Heart right ventricle (tissue), 16 donors: ENCODE measurements around the gene JOSD2. TPM values are rescaled to one million over a fixed set of nuclear protein-coding genes. Genes with fewer than 3 reads are reported as not detected.

Source experiments
- ATAC-seq, 8 donors: fragments of 200-7000 bp; cut with Tn5 transposase; one replicate each; pipeline ENCODE4 v1.9.1; 2020; ENCODE audit warnings: mild to moderate bottlenecking in 8 of 8, moderate library complexity in 8 of 8, moderate number of reproducible peaks in 1 of 8
- DNase-seq, 2 donors: peaks; one replicate each; pipeline ENCODE4 v3.0.0-alpha.2; 2020
- H3K27ac ChIP-seq, 10 donors: fragments of 200-600 bp; sonication (generic) in 2 of 10; one replicate each; pipeline versions ENCODE4 v1.5.0 to v1.8.0; 2020 to 2022; ENCODE audit warnings: mild to moderate bottlenecking in 3 of 10
- H3K27me3 ChIP-seq, 7 donors: fragments of 200-600 bp; one replicate each; pipeline ENCODE4 v1.8.0; 2021 to 2022; ENCODE audit warnings: mild to moderate bottlenecking in 2 of 7
- H3K36me3 ChIP-seq, 9 donors: fragments of 200-600 bp; sonication (generic) in 1 of 9; one replicate each; pipeline versions ENCODE4 v1.5.0 to v1.8.0; 2020 to 2022; ENCODE audit warnings: mild to moderate bottlenecking in 2 of 9
- H3K4me1 ChIP-seq, 9 donors: fragments of 200-600 bp; sonication (generic) in 1 of 9; one replicate each; pipeline versions ENCODE4 v1.5.0 to v1.8.0; 2020 to 2022; ENCODE audit warnings: mild to moderate bottlenecking in 4 of 9
- H3K4me3 ChIP-seq, 10 donors: fragments of 200-600 bp; sonication (generic) in 2 of 10; one replicate each; pipeline versions ENCODE4 v1.5.0 to v1.8.0; 2020 to 2022; ENCODE audit warnings: mild to moderate bottlenecking in 7 of 10, moderate library complexity in 2 of 10
- H3K9me3 ChIP-seq, 11 donors: fragments of 200-600 bp in 10 of 11; sonication (generic) in 2 of 11; one replicate each; pipeline versions ENCODE4 v1.5.0 to v1.8.0; 2013 to 2022; ENCODE audit warnings: mild to moderate bottlenecking in 2 of 11, control low read depth in 1 of 11, moderate library complexity in 1 of 11
- CTCF ChIP-seq, 9 donors: fragments of 200-600 bp; sonication (generic) in 2 of 9; IDR thresholded peaks; one replicate each; pipeline versions ENCODE4 v1.5.0 to v1.8.0; 2021 to 2022; ENCODE audit warnings: antibody characterized with exemption in 9 of 9, mild to moderate bottlenecking in 5 of 9, moderate library complexity in 1 of 9
- WGBS, 2 donors: extraction: QIAGEN DNeasy Blood & Tissue Kit; methylation state at CpG; one replicate each; pipeline ENCODE4 v1.1.7; 2013; ENCODE audit warnings: inconsistent platforms in 1 of 2; 5-methylcytosine and 5-hydroxymethylcytosine counted together
- intact Hi-C, 10 donors: fragments of 100-400 bp; cut with DNase I; formaldehyde crosslinking; loops; one replicate each; pipeline versions ENCODE4 v1.11.1 to v1.14.2; 2022
- polyA plus RNA-seq, 2 donors: library from polyadenylated mRNA; stranded (reverse); fragments of 200-250 nt; gene quantifications; one replicate each; pipeline ENCODE4 v1.2.3, GENCODE V29; 2013
- total RNA-seq, 10 donors: library from RNA; stranded (reverse); fragmentation: NEBNext Ultra II Directional in 3 of 10; extraction: Animal tissue kit (Norgen Biotek cat#: 25700) in 3 of 10; gene quantifications; one replicate each; pipeline versions ENCODE4 v1.2.1 to v1.2.4, GENCODE V29; 2021 to 2023
- donor health status: Arrhythmogenic right ventricular cardiomyopathy.
- donor health status: ischemic (EF 13 %, LVEDD 7.1; RV severe dilation, severe dysfunction).
- donor health status: healthy with polysubstance abuse.
- donor health status: DM: no; HTN: yes; CAD: no.
- donor health status: DM: no; HTN: no; CAD: no.
- donor health status: ischemic (EF 25% LVEDD 6.9; RV normal size, moderate dysfunction).
- donor health status: ischemic (EF 25% LVEDD 5.7; RV mildly dilated, moderate dysfunction).
- donor health status: healthy.
- donor health status: DM: yes; HTN: yes; CAD: no.
- donor health status: Ischemic cardiomyopathy.
- donor health status: ischemic (EF 35%, LVEDD 5.7; RV mildly dilated, moderate dysfunction).
- donor health status: nonischemic (EF 11% LVEDD 7.7; RV severe dilation, severe dysfunction).
- donor health status: DM: yes; HTN: yes; CAD: no.
- donor health status: PGD.
- donor health status: ischemic (EF 29% LVEDD 5.4; RV normal size, mild dysfunction).
- donor health status: nonischemic (EF 23%, LVEDD 6.1; RV moderate dilation, normal function).

Gene JOSD2
- total and polyA plus RNA-seq, 12 donors, result 13.3 to 69.6 (median 31.0) TPM

GRCh38 chr19:50522881-50523280 lies 11.9 kb upstream of the JOSD2 start:
- no peak for DNase-seq
- WGBS, 2 donors, result 90 to 91% methylated on average over 10 of the region's 10 CpGs
- intact Hi-C loops, result no loop called here

GRCh38 chr19:50520822-50521465 lies 10.0 kb upstream of the JOSD2 start:
- no peaks in the 10 kb centered on the region for H3K4me1 ChIP-seq
- H3K27ac ChIP-seq, result no peak overlapping the region
- WGBS, 2 donors, result 86 to 88% methylated on average over 17 of the region's 17 CpGs
- no peak for DNase-seq
- no peak for TF ChIP-seq CTCF (IDR thresholded peaks at IDR 0.05)
- no peak overlapping the region for H3K4me3 ChIP-seq
- no peak for ATAC-seq
- intact Hi-C loops, result no loop called here
- H3K36me3 ChIP-seq, result no peaks in the 10 kb centered on the region
- H3K27me3 ChIP-seq, result peaks cover 0 to 10% (median 0%) of the 10 kb centered on the region in 7 donors
- H3K9me3 ChIP-seq, result no peaks in the 10 kb centered on the region

More at GRCh38 chr19:50522881-50523280, 11.9 kb upstream of the JOSD2 start:
- Histone ChIP-seq H3K27me3 (no peaks in the 10 kb centered on the region), H3K4me3 (no peak overlapping the region), H3K9me3 (no peaks in the 10 kb centered on the region), H3K27ac (no peak overlapping the region), H3K36me3 (no peaks in the 10 kb centered on the region), H3K4me1 (no peaks in the 10 kb centered on the region)
- TF ChIP-seq CTCF (IDR thresholded peaks at IDR 0.05), result no peak
- ATAC-seq, result no peak

- no peaks in the 10 kb centered on the region for H3K9me3 ChIP-seq
- WGBS, 2 donors, result 97 to 98% methylated on average over 40 of the region's 40 CpGs
- intact Hi-C loops, result loop anchor here in 1 of 10 donors (10.0 kb wide), 1 partner anchor 286 kb away; no protein-coding TSS in a partner anchor
- H3K27me3 ChIP-seq, result peaks cover 0 to 13% (median 0%) of the 10 kb centered on the region in 7 donors
- H3K4me3 ChIP-seq, result no peak overlapping the region
- H3K27ac ChIP-seq, result no peak overlapping the region
- DNase-seq (no peak), ATAC-seq (no peak)
- no peak for TF ChIP-seq CTCF (IDR thresholded peaks at IDR 0.05)
- no peaks in the 10 kb centered on the region for H3K4me1 ChIP-seq
- no peaks in the 10 kb centered on the region for H3K36me3 ChIP-seq
These were observed 8.1 kb upstream of the JOSD2 start for GRCh38 chr19:50519006-50519575.

GRCh38 chr19:50518091-50519005 lies 7.4 kb upstream of the JOSD2 start:
- Histone ChIP-seq H3K9me3 (no peaks in the 10 kb centered on the region), H3K4me3 (no peak overlapping the region), H3K27me3 (peaks cover 0 to 13% (median 0%) of the 10 kb centered on the region in 7 donors), H3K27ac (no peak overlapping the region), H3K4me1 (no peaks in the 10 kb centered on the region), H3K36me3 (no peaks in the 10 kb centered on the region)
- intact Hi-C loops, result loop anchor here in 1 of 10 donors (10.0 kb wide), 1 partner anchor 286 kb away; no protein-coding TSS in a partner anchor
- 94 to 96% methylated on average over 78 to 87 of the region's 87 CpGs for WGBS, 2 donors
- peak in 1 of 9 donors; percentile 10 for TF ChIP-seq CTCF (IDR thresholded peaks at IDR 0.05)
- ATAC-seq (no peak), DNase-seq (no peak)
